Activated naive CD4-positive, alpha-beta T cell (primary cell): ENCODE results near the gene CHAF1B.

Experiments
- DNase-seq, 4 experiments: peaks; one replicate each; lab custom pipeline; 2025; lab: John Stamatoyannopoulos, UW

CHAF1B gene

DNA sequence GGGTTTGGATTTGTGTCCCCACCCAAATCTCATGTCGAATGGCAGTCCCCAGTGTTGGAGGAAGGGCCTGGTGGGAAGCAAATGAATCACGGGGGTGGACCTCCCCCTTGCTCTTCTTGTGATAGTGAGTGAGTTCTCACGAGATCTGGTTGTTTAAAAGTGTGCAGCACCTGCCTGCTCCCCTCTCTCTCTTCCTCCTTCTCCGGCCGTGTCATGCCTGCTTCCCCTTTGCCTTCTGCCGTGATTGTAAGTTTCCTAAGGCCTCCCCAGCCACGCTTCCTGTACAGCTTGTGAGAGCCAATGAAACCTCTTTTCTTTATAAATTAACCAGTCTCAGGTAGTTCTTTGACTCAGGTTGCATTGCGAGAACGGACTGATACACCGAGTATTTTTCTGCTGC lies 78.8 kb downstream of the CHAF1B start:
- no peak for DNase-seq

DNA sequence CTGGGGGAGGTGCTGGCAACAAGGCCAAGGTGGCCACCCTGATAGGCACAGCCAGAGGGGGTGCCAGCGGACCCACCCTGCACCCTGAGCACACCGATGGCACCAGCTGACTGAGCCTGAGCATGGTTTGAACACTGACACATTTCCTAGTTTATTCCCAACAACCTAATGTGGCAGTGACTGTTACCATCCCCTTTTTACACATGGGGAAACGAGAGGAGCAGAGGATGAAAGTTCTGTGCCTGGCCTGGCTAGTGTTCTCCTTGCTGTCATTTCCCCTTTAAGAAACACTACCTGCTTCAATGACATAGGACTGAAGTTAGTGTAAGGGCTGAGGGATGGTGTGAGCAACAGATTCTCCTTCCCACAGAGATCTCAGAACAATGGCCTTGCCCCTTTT lies 79.4 kb downstream of the CHAF1B start:
- no peak for DNase-seq

GRCh38 chr21:36465478-36465877 lies 80.3 kb downstream of the CHAF1B start:
- DNase-seq, result no peak

- no peak for DNase-seq
Measured at GRCh38 chr21:36466061-36466511, 80.9 kb downstream of the CHAF1B start.
